WERI-Rb-1 (cell line): ENCODE results near the gene ZNF618.

Experiments used
- DNase-seq: peaks from one replicate; pipeline ENCODE4 v3.0.0-alpha.2; 2020
- H3K27ac ChIP-seq: fragments of 250-450 bp; sonication (Bioruptor Pico); 2 replicates; pipeline ENCODE4 v1.5.1; 2020; ENCODE audit warnings: mild to moderate bottlenecking, moderate library complexity
- H3K27me3 ChIP-seq: fragments of 250-450 bp; sonication (Bioruptor Pico); 2 replicates; pipeline ENCODE4 v1.5.1; 2021; ENCODE audit warnings: mild to moderate bottlenecking, low read depth, moderate library complexity; ENCODE audit not compliant: insufficient read depth, severe bottlenecking
- H3K36me3 ChIP-seq: fragments of 250-450 bp; sonication (Bioruptor Pico); 2 replicates; pipeline ENCODE4 v1.5.1; 2020; ENCODE audit warnings: mild to moderate bottlenecking, moderate library complexity
- H3K4me3 ChIP-seq: 2 replicates; pipeline ENCODE4 v1.5.1; 2011; ENCODE audit warnings: low read depth, mild to moderate bottlenecking, control low read depth, low read length
- H3K9me3 ChIP-seq: fragments of 250-450 bp; sonication (Bioruptor Pico); 2 replicates; pipeline ENCODE4 v1.5.1; 2021; ENCODE audit warnings: mild to moderate bottlenecking, moderate library complexity; ENCODE audit not compliant: severe bottlenecking
- TF ChIP-seq, protein P1 (sequence below): IDR thresholded peaks from 2 replicates; pipeline ENCODE4 v1.5.1; 2011; ENCODE audit warnings: low read depth, mild to moderate bottlenecking, control low read depth, inconsistent platforms, low read length

ZNF618 gene

DNA sequence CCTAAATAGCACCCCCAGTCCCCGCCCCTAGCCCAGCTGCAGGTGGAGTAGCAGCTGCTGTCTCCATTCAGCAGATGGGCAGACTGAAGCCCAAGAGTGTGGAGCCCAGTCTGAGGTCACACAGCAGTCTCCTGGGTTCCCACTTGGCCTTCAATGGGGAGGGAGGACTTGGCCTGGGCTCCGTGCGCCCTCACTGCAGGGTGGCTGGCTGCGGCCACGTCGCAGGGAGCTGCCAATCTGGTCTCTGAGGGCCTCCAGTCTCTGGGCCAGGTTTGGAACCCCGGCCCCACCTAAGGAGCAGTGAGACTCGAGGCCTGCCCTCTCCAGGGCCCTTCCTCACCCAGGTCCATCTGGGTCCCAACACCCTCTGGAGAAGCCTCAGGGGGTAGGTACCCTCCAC is 215.6 kb downstream of the ZNF618 start:
- DNase-seq = no peak
- Histone ChIP-seq H3K27ac (no peak overlapping the region), H3K4me3 (no peak overlapping the region), H3K9me3 (peaks cover 2% of the 10 kb centered on the region), H3K36me3 (peaks cover 68% of the 10 kb centered on the region), H3K27me3 (no peaks in the 10 kb centered on the region)
- TF ChIP-seq, protein P1, sequence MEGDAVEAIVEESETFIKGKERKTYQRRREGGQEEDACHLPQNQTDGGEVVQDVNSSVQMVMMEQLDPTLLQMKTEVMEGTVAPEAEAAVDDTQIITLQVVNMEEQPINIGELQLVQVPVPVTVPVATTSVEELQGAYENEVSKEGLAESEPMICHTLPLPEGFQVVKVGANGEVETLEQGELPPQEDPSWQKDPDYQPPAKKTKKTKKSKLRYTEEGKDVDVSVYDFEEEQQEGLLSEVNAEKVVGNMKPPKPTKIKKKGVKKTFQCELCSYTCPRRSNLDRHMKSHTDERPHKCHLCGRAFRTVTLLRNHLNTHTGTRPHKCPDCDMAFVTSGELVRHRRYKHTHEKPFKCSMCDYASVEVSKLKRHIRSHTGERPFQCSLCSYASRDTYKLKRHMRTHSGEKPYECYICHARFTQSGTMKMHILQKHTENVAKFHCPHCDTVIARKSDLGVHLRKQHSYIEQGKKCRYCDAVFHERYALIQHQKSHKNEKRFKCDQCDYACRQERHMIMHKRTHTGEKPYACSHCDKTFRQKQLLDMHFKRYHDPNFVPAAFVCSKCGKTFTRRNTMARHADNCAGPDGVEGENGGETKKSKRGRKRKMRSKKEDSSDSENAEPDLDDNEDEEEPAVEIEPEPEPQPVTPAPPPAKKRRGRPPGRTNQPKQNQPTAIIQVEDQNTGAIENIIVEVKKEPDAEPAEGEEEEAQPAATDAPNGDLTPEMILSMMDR = no peak

DNA sequence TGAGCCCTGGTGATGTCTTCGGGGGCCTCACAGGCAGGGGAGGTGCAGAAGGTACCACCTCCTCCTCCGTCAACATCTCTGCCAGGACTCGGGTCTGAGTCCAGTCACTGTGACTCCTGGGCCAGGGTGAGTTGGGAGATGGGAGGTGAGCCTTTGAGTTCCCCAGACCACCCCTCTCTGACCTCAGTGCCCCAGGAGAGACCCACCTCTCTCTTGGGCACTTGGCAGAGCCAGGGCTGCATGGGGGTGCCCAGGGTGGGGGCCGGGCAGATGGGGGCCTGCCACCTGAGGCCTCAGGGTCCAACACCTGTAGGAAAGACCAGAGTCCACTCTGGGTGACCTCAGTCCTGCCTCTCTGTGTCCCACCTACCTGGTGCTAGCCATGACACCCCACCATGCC is 216.2 kb downstream of the ZNF618 start:
- Histone ChIP-seq H3K4me3 (no peak overlapping the region), H3K27ac (no peak overlapping the region), H3K36me3 (peaks cover 74% of the 10 kb centered on the region), H3K27me3 (no peaks in the 10 kb centered on the region), H3K9me3 (peaks cover 2% of the 10 kb centered on the region)
- no peak for DNase-seq
- TF ChIP-seq, protein P1 = no peak

DNA sequence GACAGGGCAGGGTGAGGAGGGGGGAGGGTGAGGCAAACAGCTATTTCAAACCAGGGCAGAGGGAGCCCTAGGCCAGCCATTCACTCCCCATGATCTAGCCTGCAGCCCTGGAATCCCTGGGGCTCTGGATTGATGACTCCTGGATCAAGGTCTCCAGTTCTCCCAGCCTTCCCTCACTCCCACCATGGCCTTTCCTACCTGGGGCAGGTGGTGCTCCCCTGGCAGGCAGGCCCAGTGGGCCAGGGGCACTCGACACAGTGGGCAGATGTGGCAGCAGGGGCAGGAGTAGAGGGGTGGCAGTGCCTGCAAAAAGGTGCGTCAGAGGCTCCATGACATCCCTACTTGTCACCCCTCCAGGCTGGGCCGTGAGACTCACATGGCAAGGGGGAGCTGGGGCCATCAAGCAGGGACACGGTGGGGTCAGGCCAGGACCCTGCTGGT is 216.9 kb downstream of the ZNF618 start:
- peaks cover 2% of the 10 kb centered on the region for H3K9me3 ChIP-seq
- H3K27ac ChIP-seq = no peak overlapping the region
- DNase-seq = no peak
- no peak overlapping the region for H3K4me3 ChIP-seq
- TF ChIP-seq, protein P1 = no peak
- no peaks in the 10 kb centered on the region for H3K27me3 ChIP-seq
- H3K36me3 ChIP-seq = peaks cover 81% of the 10 kb centered on the region

GRCh38 chr9:114093761-114094505 is 217.8 kb downstream of the ZNF618 start:
- DNase-seq = no peak
- H3K36me3 ChIP-seq = peaks cover 81% of the 10 kb centered on the region
- H3K27me3 ChIP-seq = no peaks in the 10 kb centered on the region
- no peak overlapping the region for H3K4me3 ChIP-seq
- H3K27ac ChIP-seq = no peak overlapping the region
- TF ChIP-seq, protein P1 = no peak
- peaks cover 2% of the 10 kb centered on the region for H3K9me3 ChIP-seq

DNA sequence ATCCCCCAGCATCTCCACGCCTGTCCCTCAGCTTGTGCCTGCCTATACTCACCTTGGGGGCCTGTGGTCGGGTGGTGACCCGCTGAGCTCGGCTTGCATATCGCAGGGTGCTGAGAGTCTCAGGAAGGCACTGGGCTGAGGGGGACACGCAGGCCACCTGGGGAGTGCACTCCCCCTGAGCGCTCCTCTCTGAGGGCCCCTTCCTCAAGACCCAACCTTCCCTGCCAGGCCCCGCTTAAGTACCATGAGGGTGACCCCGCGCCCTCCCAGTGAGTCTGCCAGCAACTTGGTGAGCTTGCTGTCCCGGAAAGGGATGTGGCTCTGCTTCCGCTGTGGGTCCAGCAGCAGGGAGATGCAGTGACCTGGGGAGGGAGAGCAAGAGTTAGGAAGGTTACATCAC is 218.9 kb downstream of the ZNF618 start:
- Histone ChIP-seq H3K9me3 (peaks cover 2% of the 10 kb centered on the region), H3K36me3 (peaks cover 79% of the 10 kb centered on the region), H3K27me3 (no peaks in the 10 kb centered on the region), H3K4me3 (no peak overlapping the region), H3K27ac (no peak overlapping the region)
- TF ChIP-seq, protein P1 = no peak
- DNase-seq = no peak
